Endothelial cell of umbilical vein (primary cell): ENCODE results near the gene PCBP1.

Experiments used
- CTCF ChIP-seq, 2 donors: IDR thresholded peaks; 1 replicate in 1 of 2; 2 replicates in 1 of 2; pipeline ENCODE4 v1.5.1; 2011; ENCODE audit warnings: low read length in 2 of 2, mild to moderate bottlenecking in 2 of 2, moderate library complexity in 2 of 2, control low read depth in 1 of 2, inconsistent platforms in 1 of 2, low read depth in 1 of 2; ENCODE audit not compliant: insufficient read depth in 1 of 2; ENCODE audit errors: extremely low read depth in 1 of 2
- EZH2 ChIP-seq: IDR thresholded peaks from 2 replicates; pipeline ENCODE4 v1.6.1; 2012; ENCODE audit warnings: borderline replicate concordance, low read depth, mild to moderate bottlenecking, moderate library complexity, low read length, inconsistent platforms; ENCODE audit not compliant: severe bottlenecking
- FOS ChIP-seq: IDR thresholded peaks from 2 replicates; pipeline ENCODE4 v1.6.1; 2011; ENCODE audit warnings: mild to moderate bottlenecking, low read length, moderate library complexity, borderline replicate concordance; ENCODE audit not compliant: insufficient read depth
- GATA2 ChIP-seq: IDR thresholded peaks from 2 replicates; pipeline ENCODE4 v1.7.0; 2011; ENCODE audit warnings: low read depth, mild to moderate bottlenecking, moderate library complexity, mixed read lengths, low read length; ENCODE audit not compliant: insufficient read length, insufficient read depth
- MYC ChIP-seq: IDR thresholded peaks from one replicate; pipeline ENCODE4 v1.6.1; 2011; ENCODE audit warnings: mild to moderate bottlenecking, low read depth, low read length
- POLR2A ChIP-seq: IDR thresholded peaks from 2 replicates; pipeline ENCODE4 v1.6.1; 2012; ENCODE audit warnings: low read depth, mild to moderate bottlenecking, control low read depth, low read length
- POLR2AphosphoS5 ChIP-seq: IDR thresholded peaks from 2 replicates; pipeline ENCODE4 v1.6.1; 2012; ENCODE audit warnings: low read depth, mild to moderate bottlenecking, control low read depth, low read length, moderate library complexity; ENCODE audit not compliant: insufficient read depth
- TF ChIP-seq, protein P1 (sequence below): IDR thresholded peaks from 2 replicates; pipeline ENCODE4 v1.6.1; 2011; ENCODE audit not compliant: insufficient read depth, insufficient read length

DNA sequence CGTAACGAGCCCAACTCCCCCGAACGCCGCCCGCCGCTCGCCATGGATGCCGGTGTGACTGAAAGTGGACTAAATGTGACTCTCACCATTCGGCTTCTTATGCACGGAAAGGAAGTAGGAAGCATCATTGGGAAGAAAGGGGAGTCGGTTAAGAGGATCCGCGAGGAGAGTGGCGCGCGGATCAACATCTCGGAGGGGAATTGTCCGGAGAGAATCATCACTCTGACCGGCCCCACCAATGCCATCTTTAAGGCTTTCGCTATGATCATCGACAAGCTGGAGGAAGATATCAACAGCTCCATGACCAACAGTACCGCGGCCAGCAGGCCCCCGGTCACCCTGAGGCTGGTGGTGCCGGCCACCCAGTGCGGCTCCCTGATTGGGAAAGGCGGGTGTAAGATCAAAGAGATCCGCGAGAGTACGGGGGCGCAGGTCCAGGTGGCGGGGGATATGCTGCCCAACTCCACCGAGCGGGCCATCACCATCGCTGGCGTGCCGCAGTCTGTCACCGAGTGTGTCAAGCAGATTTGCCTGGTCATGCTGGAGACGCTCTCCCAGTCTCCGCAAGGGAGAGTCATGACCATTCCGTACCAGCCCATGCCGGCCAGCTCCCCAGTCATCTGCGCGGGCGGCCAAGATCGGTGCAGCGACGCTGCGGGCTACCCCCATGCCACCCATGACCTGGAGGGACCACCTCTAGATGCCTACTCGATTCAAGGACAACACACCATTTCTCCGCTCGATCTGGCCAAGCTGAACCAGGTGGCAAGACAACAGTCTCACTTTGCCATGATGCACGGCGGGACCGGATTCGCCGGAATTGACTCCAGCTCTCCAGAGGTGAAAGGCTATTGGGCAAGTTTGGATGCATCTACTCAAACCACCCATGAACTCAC lies 673 bp downstream of the PCBP1 start:
- TF ChIP-seq GATA2 (no peak), CTCF (IDR thresholded peaks at IDR 0.05; ENCODE audit: extremely low read depth in 1 of 2, insufficient read depth in 1 of 2, low read depth in 1 of 2, low read length in 2 of 2) (no peak), POLR2AphosphoS5 (peak; percentile 52), FOS (no peak), MYC (no peak), POLR2A (no peak), EZH2 (no peak)
- TF ChIP-seq, protein P1, sequence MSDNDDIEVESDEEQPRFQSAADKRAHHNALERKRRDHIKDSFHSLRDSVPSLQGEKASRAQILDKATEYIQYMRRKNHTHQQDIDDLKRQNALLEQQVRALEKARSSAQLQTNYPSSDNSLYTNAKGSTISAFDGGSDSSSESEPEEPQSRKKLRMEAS, result no peak
